Aorta (tissue), 5 donors: Measurements from ENCODE around the gene C1GALT1C1. TPM values are rescaled to one million over a fixed set of nuclear protein-coding genes. Genes with fewer than 3 reads are reported as not detected.
"Not testable (repeated sequence)": the region's sequence is repeated elsewhere in the genome, so short reads cannot be mapped to it uniquely, and the experiment has no call there.

Experiments used
- ATAC-seq: fragments of 200-7000 bp; cut with Tn5 transposase; one replicate; pipeline ENCODE4 v1.9.1; 2022; ENCODE audit warnings: moderate library complexity; ENCODE audit not compliant: low FRiP score
- DNase-seq, 2 donors: peaks; one replicate each; pipeline ENCODE4 v3.0.0-alpha.2; 2020
- H3K27ac ChIP-seq, 2 donors: one replicate each; pipeline ENCODE4 v1.5.1; 2013; ENCODE audit warnings: low read length in 2 of 2, mild to moderate bottlenecking in 2 of 2, moderate library complexity in 2 of 2, control low read depth in 1 of 2, inconsistent platforms in 1 of 2, low read depth in 1 of 2
- H3K27me3 ChIP-seq, 2 donors: one replicate each; pipeline ENCODE4 v1.6.1; 2013; ENCODE audit warnings: control low read depth in 1 of 2, low read length in 1 of 2, mild to moderate bottlenecking in 1 of 2, moderate library complexity in 1 of 2; ENCODE audit not compliant: insufficient read depth in 2 of 2, control insufficient read depth in 1 of 2
- H3K36me3 ChIP-seq, 2 donors: one replicate each; pipeline ENCODE4 v1.6.1; 2013; ENCODE audit warnings: control low read depth in 1 of 2, low read length in 1 of 2, mild to moderate bottlenecking in 1 of 2; ENCODE audit not compliant: insufficient read depth in 2 of 2, control insufficient read depth in 1 of 2
- H3K4me1 ChIP-seq, 2 donors: one replicate each; pipeline ENCODE4 v1.6.1; 2013; ENCODE audit warnings: low read length in 2 of 2, control low read depth in 1 of 2, mild to moderate bottlenecking in 1 of 2, moderate library complexity in 1 of 2; ENCODE audit not compliant: insufficient read depth in 2 of 2, control insufficient read depth in 1 of 2
- H3K4me3 ChIP-seq, 2 donors: one replicate each; pipeline ENCODE4 v1.5.1; 2013; ENCODE audit warnings: low read length in 2 of 2, control low read depth in 1 of 2, mild to moderate bottlenecking in 1 of 2
- H3K9me3 ChIP-seq: one replicate; pipeline ENCODE4 v1.6.1; 2013; ENCODE audit warnings: mild to moderate bottlenecking, low read length; ENCODE audit not compliant: control insufficient read depth
- WGBS, 2 donors: extraction: QIAGEN DNeasy Blood & Tissue Kit; methylation state at CpG; one replicate each; pipeline ENCODE4 v1.1.7; 2013; 5-methylcytosine and 5-hydroxymethylcytosine counted together
- intact Hi-C, 2 donors: fragments of 100-400 bp; cut with DNase I; formaldehyde crosslinking; loops; one replicate each; pipeline versions ENCODE4 v1.14.2 to v1.15.0; 2022
- polyA plus RNA-seq, 2 donors: library from polyadenylated mRNA; stranded (reverse); fragments of 200-250 nt; gene quantifications; one replicate each; pipeline ENCODE4 v1.2.3, GENCODE V29; 2013
- total RNA-seq, 2 donors: library from RNA; stranded (reverse); fragmentation: NEBNext Ultra II Directional; extraction: Animal tissue kit (Norgen Biotek cat#: 25700); gene quantifications; one replicate each; pipeline ENCODE4 v1.2.1, GENCODE V29; 2021
- donor health status: healthy with polysubstance abuse.
- donor health status: Bipolar disorder and iron deficiency.
- donor health status: DM: no; HTN: no; CAD: no.
- donor health status: DM: no; HTN: no; CAD: no.
- donor health status: DM: yes; HTN: yes; CAD: no.

The C1GALT1C1 gene
- total and polyA plus RNA-seq, 4 donors, result 19.0 to 29.5 (median 24.4) TPM

GRCh38 chrX:120662662-120663061 is 32.8 kb upstream of the C1GALT1C1 start:
- WGBS, 2 donors, result 75 to 82% methylated on average over 5 of the region's 5 CpGs
- Histone ChIP-seq H3K4me1 (no peaks in the 10 kb centered on the region), H3K4me3 (no peak overlapping the region), H3K9me3 (no peaks in the 10 kb centered on the region), H3K27ac (no peak overlapping the region), H3K36me3 (no peaks in the 10 kb centered on the region), H3K27me3 (no peaks in the 10 kb centered on the region)
- DNase-seq, result no peak
- intact Hi-C loops, result no loop called here
- ATAC-seq, result no peak

GRCh38 chrX:120660637-120661036 is 30.8 kb upstream of the C1GALT1C1 start:
- Histone ChIP-seq H3K9me3 (no peaks in the 10 kb centered on the region), H3K27ac (no peak overlapping the region), H3K36me3 (no peaks in the 10 kb centered on the region), H3K4me1 (no peaks in the 10 kb centered on the region), H3K4me3 (no peak overlapping the region), H3K27me3 (no peaks in the 10 kb centered on the region)
- intact Hi-C loops, result no loop called here
- ATAC-seq (no peak), DNase-seq (no peak)
- 48 to 68% methylated on average over 6 of the region's 6 CpGs for WGBS, 2 donors

GRCh38 chrX:120653000-120653399 is 23.1 kb upstream of the C1GALT1C1 start:
- Histone ChIP-seq H3K4me1 (no peaks in the 10 kb centered on the region), H3K27me3 (no peaks in the 10 kb centered on the region), H3K9me3 (no peaks in the 10 kb centered on the region), H3K27ac (no peak overlapping the region), H3K36me3 (no peaks in the 10 kb centered on the region), H3K4me3 (no peak overlapping the region)
- intact Hi-C loops, result no loop called here
- no peak for DNase-seq
- WGBS, 2 donors, result 22 to 54% methylated on average over 3 of the region's 3 CpGs
- no peak for ATAC-seq

- intact Hi-C loops, H3K4me3 ChIP-seq, DNase-seq, H3K9me3 ChIP-seq, ATAC-seq, H3K27me3 ChIP-seq, H3K36me3 ChIP-seq, H3K27ac ChIP-seq, H3K4me1 ChIP-seq: not testable (repeated sequence)
- WGBS, 2 donors, result 67 to 83% methylated on average over 1 of the region's 1 CpG
Observed at GRCh38 chrX:120652256-120652655, 22.4 kb upstream of the C1GALT1C1 start.

- Histone ChIP-seq H3K9me3 (no peaks in the 10 kb centered on the region), H3K4me1 (no peaks in the 10 kb centered on the region), H3K27me3 (no peaks in the 10 kb centered on the region), H3K27ac (no peak overlapping the region), H3K36me3 (no peaks in the 10 kb centered on the region), H3K4me3 (no peak overlapping the region)
- 43 to 54% methylated on average over 4 of the region's 4 CpGs for whole genome bisulfite sequencing, 2 donors
- DNase-seq (no peak), ATAC-seq (no peak)
- intact Hi-C loops, result no loop called here
Observed at GRCh38 chrX:120647127-120647526, 17.3 kb upstream of the C1GALT1C1 start.

GRCh38 chrX:120642871-120643270 is 13.0 kb upstream of the C1GALT1C1 start:
- DNase-seq, result no peak
- intact Hi-C loops, result no loop called here

GRCh38 chrX:120638619-120639018 is 8.8 kb upstream of the C1GALT1C1 start:
- Histone ChIP-seq H3K27me3 (no peaks in the 10 kb centered on the region), H3K9me3 (no peaks in the 10 kb centered on the region), H3K4me1 (no peaks in the 10 kb centered on the region), H3K36me3 (no peaks in the 10 kb centered on the region), H3K27ac (no peak overlapping the region), H3K4me3 (no peak overlapping the region)
- intact Hi-C loops, result no loop called here
- ATAC-seq (no peak), DNase-seq (no peak)
- WGBS, 2 donors, result 70 to 87% methylated on average over 4 of the region's 4 CpGs

More at GRCh38 chrX:120642871-120643270, 13.0 kb upstream of the C1GALT1C1 start:
- Histone ChIP-seq H3K4me1 (no peaks in the 10 kb centered on the region), H3K27ac (no peak overlapping the region), H3K36me3 (no peaks in the 10 kb centered on the region), H3K9me3 (no peaks in the 10 kb centered on the region), H3K4me3 (no peak overlapping the region), H3K27me3 (no peaks in the 10 kb centered on the region)
- 53 to 67% methylated on average over 2 of the region's 2 CpGs for WGBS, 2 donors
- no peak for ATAC-seq

GRCh38 chrX:120625371-120625770 is 4.5 kb downstream of the C1GALT1C1 start:
- 46% methylated on average over 2 of the region's 2 CpGs for WGBS, 2 donors
- intact Hi-C loops, result no loop called here
- H3K4me1 ChIP-seq, result no peaks in the 10 kb centered on the region
- H3K36me3 ChIP-seq, result no peaks in the 10 kb centered on the region
- no peak overlapping the region for H3K4me3 ChIP-seq
- no peaks in the 10 kb centered on the region for H3K27me3 ChIP-seq
- no peaks in the 10 kb centered on the region for H3K9me3 ChIP-seq
- H3K27ac ChIP-seq, result no peak overlapping the region
- ATAC-seq (no peak), DNase-seq (no peak)

GRCh38 chrX:120617996-120618630 is 11.7 kb downstream of the C1GALT1C1 start:
- WGBS, 2 donors, result 65 to 75% methylated on average over 5 of the region's 5 CpGs
- DNase-seq, result no peak
- H3K27ac ChIP-seq, result no peak overlapping the region
- H3K9me3 ChIP-seq, result no peaks in the 10 kb centered on the region
- intact Hi-C loops, result no loop called here
- H3K36me3 ChIP-seq, result no peaks in the 10 kb centered on the region
- no peak overlapping the region for H3K4me3 ChIP-seq
- ATAC-seq, result no peak
- H3K27me3 ChIP-seq, result no peaks in the 10 kb centered on the region
- H3K4me1 ChIP-seq, result no peaks in the 10 kb centered on the region
